ENCODE results near the gene FYN.

Gene FYN

DNA sequence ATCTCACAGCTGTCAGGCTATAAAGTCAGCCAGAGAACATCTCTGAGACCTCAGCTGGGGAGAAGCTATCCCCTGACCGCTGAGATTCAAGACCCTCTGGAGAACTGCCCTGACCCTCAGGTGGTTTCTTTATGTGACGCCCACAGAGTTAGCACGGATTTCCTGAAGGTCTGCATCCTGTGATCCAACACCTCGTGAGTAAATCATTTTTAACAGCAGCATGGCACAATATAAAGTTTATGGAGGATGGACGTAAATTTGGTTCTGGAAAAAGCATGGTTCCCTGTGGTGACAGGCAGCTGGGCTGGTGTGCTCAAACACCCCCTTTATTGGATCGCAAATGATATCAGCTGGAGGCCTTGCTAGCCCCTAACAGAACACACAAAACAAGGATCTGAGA is 242.2 kb downstream of the FYN start (continued):
- TF ChIP-seq, protein P1, sequence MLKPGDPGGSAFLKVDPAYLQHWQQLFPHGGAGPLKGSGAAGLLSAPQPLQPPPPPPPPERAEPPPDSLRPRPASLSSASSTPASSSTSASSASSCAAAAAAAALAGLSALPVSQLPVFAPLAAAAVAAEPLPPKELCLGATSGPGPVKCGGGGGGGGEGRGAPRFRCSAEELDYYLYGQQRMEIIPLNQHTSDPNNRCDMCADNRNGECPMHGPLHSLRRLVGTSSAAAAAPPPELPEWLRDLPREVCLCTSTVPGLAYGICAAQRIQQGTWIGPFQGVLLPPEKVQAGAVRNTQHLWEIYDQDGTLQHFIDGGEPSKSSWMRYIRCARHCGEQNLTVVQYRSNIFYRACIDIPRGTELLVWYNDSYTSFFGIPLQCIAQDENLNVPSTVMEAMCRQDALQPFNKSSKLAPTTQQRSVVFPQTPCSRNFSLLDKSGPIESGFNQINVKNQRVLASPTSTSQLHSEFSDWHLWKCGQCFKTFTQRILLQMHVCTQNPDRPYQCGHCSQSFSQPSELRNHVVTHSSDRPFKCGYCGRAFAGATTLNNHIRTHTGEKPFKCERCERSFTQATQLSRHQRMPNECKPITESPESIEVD (tag by site-specific recombination; IDR thresholded peaks at IDR 0.05), result peak; percentile 44; the same call in 1 of the 2 replicates

DNA sequence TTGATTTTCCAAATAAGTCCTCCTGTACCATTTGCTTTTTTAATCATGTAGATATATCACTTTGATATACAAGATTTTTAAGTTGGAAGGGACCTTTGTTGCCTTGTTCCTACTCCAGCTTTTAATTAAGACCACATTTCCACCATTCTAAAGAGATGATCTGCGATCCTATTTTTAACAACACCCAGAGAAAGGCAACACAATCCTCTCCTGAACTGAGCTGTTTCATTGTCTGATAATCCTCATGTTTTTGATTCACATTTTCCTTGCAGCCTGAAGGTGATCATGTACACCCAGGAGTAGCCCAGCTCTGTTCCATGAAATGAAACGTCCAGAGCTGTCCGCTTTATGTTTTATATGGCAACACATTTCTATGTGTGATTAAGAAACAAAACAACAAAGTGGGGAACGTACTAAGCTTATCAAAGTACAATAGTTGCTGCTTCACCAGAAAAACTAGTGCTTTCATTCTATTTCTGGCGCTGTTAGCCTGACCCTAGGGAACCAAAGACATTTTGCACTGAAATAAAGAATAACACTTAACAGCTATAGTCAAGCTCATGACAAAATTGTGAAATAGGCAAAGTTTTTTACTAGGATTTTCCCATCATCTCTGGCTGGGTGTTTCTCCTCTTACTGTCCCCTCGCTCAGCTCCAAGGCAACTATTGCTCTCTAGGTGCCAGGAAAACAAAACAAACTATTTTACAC is 245.0 kb downstream of the FYN start:
- POLR2A ChIA-PET, result interaction anchor here (1.5 kb wide), 1 partner anchor 145 kb away, joined by 4 read pairs; the partner anchor contains the start of gene REV3L
- CTCF ChIA-PET, result interaction anchor here (1.0 to 1.9 kb wide), 3 partner anchors 14 to 413 kb away, joined by 3 to 5 read pairs (median 4); a partner anchor contains a TSS
- Histone ChIP-seq H3K4me1 (ENCODE audit: control insufficient read depth, insufficient read depth, low read length) (peaks cover 9% of the 10 kb centered on the region), H3K9me3 (ENCODE audit: control insufficient read depth, insufficient read depth, low read depth, low read length) (no peaks in the 10 kb centered on the region), H3K4me3 (ENCODE audit: low read depth, low read length) (no peak overlapping the region), H3K36me3 (ENCODE audit: control insufficient read depth in 2 of 2, insufficient read depth in 1 of 2, low read length in 2 of 2) (no peaks in the 10 kb centered on the region), H3K27ac (ENCODE audit: extremely low read depth, low read depth, low read length) (no peak overlapping the region)
- TF ChIP-seq ZNF311 (tag by site-specific recombination; IDR thresholded peaks at IDR 0.05; ENCODE audit: borderline replicate concordance) (no peak), SCRT1 (tag by site-specific recombination; IDR thresholded peaks at IDR 0.05; ENCODE audit: borderline replicate concordance) (no peak), ZSCAN16 (tag by site-specific recombination; IDR thresholded peaks at IDR 0.05) (no peak), ZNF776 (tag by site-specific recombination; IDR thresholded peaks at IDR 0.05; ENCODE audit: borderline replicate concordance) (no peak), ZNF664 (tag by site-specific recombination; IDR thresholded peaks at IDR 0.05) (no peak), ZNF747 (tag by site-specific recombination; IDR thresholded peaks at IDR 0.05) (no peak), ZNF544 (tag by site-specific recombination; IDR thresholded peaks at IDR 0.05) (no peak), ZNF473 (tag by site-specific recombination; IDR thresholded peaks at IDR 0.05) (no peak), ZNF292 (tag by site-specific recombination; IDR thresholded peaks at IDR 0.05; ENCODE audit: borderline replicate concordance, low read depth) (no peak), ZNF37A (tag by site-specific recombination; IDR thresholded peaks at IDR 0.05) (no peak), SP2 (tag by site-specific recombination; IDR thresholded peaks at IDR 0.05) (no peak), ZNF10 (tag by site-specific recombination; IDR thresholded peaks at IDR 0.05) (no peak)
- TF ChIP-seq, protein P2, sequence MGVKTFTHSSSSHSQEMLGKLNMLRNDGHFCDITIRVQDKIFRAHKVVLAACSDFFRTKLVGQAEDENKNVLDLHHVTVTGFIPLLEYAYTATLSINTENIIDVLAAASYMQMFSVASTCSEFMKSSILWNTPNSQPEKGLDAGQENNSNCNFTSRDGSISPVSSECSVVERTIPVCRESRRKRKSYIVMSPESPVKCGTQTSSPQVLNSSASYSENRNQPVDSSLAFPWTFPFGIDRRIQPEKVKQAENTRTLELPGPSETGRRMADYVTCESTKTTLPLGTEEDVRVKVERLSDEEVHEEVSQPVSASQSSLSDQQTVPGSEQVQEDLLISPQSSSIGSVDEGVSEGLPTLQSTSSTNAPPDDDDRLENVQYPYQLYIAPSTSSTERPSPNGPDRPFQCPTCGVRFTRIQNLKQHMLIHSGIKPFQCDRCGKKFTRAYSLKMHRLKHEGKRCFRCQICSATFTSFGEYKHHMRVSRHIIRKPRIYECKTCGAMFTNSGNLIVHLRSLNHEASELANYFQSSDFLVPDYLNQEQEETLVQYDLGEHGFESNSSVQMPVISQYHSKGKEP (tag by site-specific recombination; IDR thresholded peaks at IDR 0.05), result no peak
- TF ChIP-seq, protein P3, sequence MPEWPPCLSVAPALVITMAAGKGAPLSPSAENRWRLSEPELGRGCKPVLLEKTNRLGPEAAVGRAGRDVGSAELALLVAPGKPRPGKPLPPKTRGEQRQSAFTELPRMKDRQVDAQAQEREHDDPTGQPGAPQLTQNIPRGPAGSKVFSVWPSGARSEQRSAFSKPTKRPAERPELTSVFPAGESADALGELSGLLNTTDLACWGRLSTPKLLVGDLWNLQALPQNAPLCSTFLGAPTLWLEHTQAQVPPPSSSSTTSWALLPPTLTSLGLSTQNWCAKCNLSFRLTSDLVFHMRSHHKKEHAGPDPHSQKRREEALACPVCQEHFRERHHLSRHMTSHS (tag by site-specific recombination; IDR thresholded peaks at IDR 0.05), result no peak
- TF ChIP-seq, protein P4, sequence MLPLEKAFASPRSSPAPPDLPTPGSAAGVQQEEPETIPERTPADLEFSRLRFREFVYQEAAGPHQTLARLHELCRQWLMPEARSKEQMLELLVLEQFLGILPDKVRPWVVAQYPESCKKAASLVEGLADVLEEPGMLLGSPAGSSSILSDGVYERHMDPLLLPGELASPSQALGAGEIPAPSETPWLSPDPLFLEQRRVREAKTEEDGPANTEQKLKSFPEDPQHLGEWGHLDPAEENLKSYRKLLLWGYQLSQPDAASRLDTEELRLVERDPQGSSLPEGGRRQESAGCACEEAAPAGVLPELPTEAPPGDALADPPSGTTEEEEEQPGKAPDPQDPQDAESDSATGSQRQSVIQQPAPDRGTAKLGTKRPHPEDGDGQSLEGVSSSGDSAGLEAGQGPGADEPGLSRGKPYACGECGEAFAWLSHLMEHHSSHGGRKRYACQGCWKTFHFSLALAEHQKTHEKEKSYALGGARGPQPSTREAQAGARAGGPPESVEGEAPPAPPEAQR (tag by site-specific recombination; IDR thresholded peaks at IDR 0.05), result no peak
- TF ChIP-seq, protein P1 (tag by site-specific recombination; IDR thresholded peaks at IDR 0.05), result no peak
- TF ChIP-seq, protein P5, sequence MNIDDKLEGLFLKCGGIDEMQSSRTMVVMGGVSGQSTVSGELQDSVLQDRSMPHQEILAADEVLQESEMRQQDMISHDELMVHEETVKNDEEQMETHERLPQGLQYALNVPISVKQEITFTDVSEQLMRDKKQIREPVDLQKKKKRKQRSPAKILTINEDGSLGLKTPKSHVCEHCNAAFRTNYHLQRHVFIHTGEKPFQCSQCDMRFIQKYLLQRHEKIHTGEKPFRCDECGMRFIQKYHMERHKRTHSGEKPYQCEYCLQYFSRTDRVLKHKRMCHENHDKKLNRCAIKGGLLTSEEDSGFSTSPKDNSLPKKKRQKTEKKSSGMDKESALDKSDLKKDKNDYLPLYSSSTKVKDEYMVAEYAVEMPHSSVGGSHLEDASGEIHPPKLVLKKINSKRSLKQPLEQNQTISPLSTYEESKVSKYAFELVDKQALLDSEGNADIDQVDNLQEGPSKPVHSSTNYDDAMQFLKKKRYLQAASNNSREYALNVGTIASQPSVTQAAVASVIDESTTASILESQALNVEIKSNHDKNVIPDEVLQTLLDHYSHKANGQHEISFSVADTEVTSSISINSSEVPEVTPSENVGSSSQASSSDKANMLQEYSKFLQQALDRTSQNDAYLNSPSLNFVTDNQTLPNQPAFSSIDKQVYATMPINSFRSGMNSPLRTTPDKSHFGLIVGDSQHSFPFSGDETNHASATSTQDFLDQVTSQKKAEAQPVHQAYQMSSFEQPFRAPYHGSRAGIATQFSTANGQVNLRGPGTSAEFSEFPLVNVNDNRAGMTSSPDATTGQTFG (tag by site-specific recombination; IDR thresholded peaks at IDR 0.05; ENCODE audit: borderline replicate concordance), result no peak

Measured in HEK293 (cell line).